Stimulated activated CD8-positive, alpha-beta memory T cell treated with anti-CD3 and anti-CD28 coated beads, Interleukin-12 subunit alpha, Interleukin-12 subunit beta, amount 100 ng/mL, for 4 hours (primary cell): ENCODE results near the gene GZMH.
"Not testable (repeated sequence)": the region's sequence is repeated elsewhere in the genome, so short reads cannot be mapped to it uniquely, and the experiment has no call there.

Source experiments
- DNase-seq: peaks from one replicate; pipeline ENCODE4 v3.0.0-alpha.2; 2020; ENCODE audit warnings: low read depth

GZMH gene, protein sequence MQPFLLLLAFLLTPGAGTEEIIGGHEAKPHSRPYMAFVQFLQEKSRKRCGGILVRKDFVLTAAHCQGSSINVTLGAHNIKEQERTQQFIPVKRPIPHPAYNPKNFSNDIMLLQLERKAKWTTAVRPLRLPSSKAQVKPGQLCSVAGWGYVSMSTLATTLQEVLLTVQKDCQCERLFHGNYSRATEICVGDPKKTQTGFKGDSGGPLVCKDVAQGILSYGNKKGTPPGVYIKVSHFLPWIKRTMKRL

DNA sequence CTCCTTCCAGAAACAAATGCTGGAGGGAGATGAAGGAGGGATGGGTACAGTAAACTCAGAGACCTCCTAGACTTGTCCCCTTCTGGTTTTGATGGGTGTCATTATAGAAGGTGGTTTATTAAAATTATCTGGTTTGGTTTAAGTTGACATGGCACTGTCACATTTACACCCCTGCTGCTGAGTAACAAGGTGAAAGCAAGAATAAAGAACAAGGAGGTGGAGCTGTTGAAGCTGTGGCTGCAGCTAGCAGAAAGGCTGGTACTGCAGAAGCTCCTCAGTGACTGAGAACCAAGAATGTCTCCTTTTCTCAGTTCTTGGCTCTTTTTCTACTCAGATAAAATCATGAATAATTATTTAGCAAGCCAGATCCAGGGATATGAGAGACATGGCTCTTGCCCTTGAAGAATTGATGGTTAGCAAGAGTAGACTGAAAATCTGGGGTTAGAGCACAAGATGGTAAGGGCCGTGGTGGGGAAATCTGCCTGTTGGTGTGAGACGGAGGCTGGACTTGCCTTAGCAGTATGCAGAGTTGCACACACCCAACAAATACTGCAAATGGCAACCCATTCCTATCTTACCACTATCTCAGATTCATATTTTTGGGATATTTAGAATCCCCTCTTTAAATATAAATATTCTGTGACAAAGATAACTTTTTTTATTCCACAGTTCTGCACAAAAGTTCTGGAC is at the start of gene GZMH:
TSS of gene GZMH (minus strand) at position 31 of the 690 bp plus-strand sequence. CDS start 72 bp downstream, outside the sequence.
- no peak for DNase-seq

DNA sequence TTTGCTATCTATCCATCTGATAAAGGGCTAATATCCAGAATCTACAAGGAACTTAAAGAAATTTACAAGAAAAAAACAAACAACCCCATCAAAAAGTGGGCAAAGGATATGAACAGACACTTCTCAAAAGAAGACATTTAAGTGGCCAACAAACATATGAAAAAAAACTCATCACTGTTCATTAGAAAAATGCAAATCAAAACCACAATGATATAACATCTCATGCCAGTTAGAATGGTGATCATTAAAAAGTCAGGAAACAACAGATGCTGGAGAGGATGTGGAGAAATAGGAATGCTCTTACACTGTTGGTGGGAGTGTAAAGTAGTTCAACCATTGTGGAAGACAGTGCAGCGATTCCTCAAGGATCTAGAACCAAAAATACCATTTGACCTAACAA is 38.9 kb upstream of the GZMH start:
- DNase-seq, result not testable (repeated sequence)

DNA sequence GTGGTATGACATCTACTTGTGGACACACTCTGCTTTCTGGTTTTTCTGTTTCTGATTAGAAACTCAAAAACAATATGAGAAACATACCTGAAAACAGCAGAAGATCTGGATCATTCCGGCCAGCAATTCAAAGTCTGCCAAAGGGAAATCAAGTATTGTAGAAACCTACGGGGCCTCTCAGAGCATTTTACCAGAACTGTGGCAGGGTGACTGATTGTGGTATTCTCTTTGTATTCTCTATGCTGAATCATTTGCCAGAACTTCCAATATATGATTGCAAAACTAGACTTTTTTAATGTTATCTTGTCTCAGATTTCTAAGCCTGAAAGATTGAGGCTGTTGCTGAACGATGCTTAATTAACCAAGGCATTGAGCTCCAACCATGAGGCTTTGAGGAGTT is 30.4 kb upstream of the GZMH start:
- no peak for DNase-seq

DNA sequence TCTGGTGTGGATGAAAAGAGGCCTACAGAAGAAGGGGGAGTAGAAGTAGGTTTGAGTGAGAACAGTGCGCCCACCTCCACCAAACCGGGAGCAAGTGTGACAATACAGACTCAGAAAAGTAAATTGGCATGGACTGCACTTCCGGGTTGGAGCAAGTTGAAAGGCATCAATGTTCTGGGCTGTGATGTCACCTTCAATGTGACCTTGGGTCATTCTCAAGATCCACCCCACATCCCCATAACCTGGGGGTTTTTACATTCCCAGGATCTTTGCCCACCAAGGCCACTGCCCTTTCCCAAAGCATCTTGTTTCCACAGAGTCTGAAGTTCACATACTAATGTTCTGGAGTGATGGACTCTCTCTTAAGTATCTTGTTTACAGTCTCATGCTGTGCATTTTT is 29.8 kb upstream of the GZMH start:
- no peak for DNase-seq

DNA sequence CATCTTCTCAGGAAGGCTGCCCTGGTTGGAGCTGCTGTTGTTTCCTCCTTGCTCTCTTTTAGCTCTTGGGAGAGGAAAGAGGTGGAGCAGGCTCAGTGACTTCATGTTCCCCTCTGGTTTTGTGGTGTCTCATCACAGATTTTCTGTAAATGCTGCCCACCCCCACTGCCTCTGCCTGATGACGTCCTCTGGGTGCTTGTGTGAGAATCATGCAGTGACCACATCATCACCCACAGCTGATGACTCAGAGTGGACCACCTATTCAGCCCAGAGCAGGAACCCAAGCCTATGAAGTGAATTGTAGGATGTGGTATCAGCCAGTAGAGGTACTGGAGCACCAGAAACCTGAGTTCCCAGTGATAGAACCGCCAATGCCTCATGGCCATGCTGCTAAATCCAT is 24.7 kb upstream of the GZMH start, which contains the start of gene GZMB:
TSS of gene GZMB (minus strand) at position 33 of the 400 bp plus-strand sequence. CDS start at position 3, 30 bp downstream.
- peak; percentile 69 for DNase-seq

DNA sequence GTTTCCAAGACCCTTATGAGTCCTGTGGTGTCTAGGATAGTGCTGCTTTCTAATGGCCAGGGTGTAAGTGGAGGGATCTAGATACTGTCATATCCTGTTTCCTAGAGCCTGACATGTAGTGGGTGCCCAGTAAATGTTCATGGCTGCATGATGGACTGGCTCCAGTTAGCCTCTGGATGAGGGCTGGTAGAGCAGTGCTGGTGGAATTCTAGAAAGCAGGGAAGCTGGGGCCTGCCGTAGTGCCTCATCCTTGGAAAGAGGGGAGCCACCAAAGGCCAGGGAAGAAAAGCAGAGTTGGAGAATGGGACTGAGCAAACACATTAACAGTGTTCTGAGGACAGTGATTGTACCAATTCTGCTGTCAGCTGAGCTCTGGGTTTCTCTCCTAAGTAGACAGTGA is 23.9 kb upstream of the GZMH start:
- no peak for DNase-seq

DNA sequence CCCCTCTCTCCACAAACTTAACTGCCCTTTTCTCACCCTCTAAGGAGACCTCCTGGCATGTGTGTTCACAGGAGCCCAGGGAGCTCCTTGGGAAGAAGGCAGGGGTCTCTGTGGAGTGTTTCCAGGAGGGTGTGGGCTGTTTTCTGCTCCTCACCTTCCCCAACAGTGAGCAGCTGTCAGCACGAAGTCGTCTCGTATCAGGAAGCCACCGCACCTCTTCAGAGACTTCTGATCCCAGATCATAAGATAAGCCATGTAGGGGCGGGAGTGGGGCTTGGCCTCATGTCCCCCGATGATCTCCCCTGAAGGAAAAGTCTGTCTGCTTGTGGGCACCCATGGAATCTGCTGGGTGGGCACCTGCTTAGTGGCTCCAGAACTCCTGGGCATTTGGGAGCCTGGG is 23.3 kb upstream of the GZMH start:
- DNase-seq, result no peak

DNA sequence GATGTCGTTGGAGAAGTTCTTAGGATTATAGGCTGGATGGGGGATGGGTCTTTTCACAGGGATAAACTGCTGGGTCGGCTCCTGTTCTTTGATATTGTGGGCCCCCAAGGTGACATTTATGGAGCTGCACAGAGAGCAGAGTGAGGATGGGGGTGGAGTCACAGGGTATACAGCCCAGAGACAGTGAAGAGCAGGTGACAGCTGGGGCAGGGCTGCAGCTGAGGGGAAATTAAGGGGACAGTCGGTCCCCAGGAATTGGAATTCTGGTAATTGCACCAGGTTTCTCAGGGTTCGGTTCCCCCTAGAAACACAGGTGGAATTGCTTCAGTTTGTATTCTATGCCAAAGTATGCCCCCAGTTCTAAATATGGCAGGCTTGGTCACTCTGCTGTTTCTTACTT is 22.9 kb upstream of the GZMH start:
- no peak for DNase-seq

DNA sequence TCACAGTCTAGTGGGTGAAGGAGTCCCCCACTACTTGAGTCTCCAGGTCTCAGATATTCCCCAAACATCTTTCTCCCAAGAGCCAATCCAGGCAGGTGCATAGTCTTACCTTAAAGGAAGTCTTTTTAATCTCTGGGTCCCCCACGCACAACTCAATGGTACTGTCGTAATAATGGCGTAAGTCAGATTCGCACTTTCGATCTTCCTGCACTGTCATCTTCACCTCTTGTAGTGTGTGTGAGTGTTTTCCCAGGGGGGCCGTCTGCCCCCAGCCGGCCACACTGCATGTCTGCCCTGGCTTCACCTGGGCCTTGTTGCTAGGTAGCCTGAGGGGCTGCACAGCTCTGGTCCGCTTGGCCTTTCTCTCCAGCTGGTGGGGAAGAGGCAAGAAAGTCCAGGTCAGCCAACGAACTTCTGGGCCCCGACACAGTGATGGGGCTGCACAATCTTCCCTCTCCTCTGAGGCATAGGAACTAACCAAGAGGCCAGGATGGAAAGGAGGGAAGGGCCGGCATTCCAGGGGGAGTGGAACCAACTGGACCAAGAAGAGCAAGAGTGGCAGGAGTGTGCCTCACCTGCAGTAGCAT is 22.4 kb upstream of the GZMH start:
- no peak for DNase-seq

DNA sequence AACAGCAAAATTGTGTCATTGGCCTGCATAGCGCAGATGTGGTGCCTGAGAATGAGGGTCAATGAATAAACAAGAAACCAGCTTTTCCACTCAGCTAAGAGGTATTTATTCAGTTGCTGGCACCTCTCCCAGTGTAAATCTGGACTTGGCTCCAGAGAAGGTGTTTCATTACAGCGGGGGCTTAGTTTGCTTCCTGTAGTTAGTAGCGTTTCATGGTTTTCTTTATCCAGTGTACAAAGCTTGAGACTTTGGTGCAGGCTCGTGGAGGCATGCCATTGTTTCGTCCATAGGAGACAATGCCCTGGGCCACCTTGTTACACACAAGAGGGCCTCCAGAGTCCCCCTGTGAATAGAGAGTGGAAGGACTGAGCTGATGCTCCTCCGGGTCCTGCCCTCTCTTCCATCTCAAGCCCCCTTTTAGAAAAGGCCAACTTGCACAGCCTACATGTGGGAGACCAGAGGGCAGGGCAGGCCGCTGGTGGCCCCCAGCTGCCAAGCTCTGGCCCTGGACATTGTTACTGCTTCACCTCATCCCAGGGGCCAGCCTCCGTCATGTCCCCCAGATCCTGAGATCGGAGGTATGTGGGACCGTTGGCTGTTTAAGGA is 21.5 kb upstream of the GZMH start:
- no peak for DNase-seq

DNA sequence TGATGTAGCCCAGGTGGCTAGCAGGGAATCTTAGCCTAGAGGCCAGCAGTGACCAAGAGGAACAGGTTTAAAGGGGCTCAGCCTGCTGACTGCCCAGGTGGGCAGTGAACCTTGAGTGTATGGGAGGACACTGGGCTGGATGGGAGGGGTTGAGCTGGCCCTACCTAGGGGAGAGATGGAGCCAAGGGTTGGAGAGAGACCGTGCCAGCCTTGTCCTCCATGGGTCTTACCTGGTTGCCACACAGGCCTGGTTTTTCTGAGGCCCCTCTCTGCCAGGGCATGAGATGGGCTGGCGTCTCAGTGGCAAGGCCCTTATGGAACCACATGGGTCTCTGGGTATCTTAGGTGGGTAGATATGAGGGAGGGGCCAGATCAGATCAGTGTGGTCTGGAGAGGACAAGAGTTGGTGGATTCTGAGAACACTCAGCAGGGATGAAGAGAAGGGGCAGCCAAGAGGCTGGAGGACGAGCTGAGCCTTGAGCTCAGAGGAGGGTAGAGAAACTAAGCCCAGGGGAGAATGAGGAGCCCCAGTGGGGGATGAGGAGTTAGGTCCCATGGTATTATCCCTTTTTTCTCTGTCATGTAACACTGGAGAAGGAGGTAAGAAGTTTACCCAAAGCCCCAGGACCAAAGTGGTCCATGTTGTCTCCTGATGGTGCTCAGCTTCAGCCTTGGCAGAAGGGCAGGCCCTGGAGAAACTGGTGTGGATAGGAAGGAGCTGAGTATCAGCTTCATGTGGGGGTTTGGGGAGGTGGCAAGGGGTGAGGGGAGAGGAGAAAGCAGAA is 20.8 kb upstream of the GZMH start:
- no peak for DNase-seq

DNA sequence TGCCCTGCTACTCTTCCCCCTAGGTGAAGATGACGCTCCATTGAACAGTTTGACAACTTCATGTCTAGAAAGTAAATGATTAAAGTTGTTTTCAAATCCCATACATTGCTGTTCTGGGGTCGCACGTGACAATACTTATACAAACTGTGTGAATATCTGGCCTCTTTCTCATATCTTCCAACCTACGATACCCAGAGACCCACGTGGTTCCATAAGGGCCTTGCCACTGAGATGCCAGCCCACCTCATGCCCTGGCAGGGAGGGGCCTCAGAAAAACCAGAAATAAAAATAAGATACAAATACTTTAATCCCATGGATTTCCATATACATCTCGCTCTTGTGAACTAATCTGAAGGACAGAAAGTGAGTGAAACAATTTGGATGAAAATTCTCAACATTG is 20.0 kb upstream of the GZMH start:
- DNase-seq, result no peak

DNA sequence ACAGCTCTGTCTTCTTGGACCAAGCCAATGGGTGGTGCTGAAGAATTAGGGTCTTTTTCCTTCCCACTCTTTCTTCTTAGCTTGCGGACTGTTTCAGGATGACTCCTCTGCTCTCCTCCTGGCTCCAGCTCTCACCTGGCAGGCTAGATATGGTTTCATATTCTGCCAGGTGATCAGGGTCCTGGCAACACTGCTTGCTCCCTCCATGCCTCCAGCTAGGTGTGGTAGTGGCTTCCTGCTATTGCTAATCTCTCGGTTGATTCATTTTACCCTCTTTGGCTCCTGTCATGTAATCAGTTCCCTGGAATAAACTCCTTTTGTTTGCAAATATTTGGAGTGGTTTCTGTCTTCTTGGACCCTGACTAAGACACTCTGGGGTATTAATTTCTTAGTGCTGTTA is 4.3 kb upstream of the GZMH start:
- DNase-seq, result no peak

DNA sequence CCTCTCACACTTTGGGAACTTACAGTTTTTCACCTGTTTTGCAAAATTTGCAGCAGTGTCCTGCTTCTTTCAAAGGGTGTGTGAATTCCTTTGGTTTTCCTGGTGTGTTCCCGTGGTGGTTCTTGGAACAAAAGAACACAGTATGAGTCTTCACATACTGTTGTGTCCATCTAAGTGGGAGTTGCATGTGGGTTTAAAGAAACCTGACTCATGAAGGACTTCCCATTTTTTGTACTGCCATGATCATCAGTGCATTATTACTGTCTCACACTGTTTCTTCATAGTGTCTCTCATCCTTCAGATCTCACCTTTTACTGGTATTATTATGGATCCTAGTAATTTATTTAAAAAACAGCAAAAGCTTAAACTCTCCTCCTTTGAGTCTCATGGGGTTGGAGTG is 3.8 kb upstream of the GZMH start:
- no peak for DNase-seq

DNA sequence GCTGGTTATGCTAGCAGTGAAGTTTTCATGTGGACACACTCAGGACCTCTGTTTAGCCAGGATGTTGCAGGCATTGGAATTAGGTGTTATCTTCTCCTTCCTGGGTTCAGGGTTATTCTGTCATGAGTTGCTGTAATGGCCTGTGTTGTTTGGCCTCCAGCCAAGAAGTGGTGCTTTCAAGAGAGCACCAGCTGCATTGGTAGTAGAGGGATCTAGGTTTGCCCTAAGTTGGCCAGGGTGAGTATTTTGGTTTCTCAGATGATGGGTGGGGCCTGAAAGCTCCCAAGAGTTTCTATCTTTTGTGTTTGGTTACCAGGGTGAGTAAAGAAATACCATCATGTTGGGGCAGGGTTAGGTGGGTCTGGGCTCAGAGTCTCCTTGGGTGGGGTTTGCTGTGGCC is 2.7 kb upstream of the GZMH start:
- DNase-seq, result no peak

DNA sequence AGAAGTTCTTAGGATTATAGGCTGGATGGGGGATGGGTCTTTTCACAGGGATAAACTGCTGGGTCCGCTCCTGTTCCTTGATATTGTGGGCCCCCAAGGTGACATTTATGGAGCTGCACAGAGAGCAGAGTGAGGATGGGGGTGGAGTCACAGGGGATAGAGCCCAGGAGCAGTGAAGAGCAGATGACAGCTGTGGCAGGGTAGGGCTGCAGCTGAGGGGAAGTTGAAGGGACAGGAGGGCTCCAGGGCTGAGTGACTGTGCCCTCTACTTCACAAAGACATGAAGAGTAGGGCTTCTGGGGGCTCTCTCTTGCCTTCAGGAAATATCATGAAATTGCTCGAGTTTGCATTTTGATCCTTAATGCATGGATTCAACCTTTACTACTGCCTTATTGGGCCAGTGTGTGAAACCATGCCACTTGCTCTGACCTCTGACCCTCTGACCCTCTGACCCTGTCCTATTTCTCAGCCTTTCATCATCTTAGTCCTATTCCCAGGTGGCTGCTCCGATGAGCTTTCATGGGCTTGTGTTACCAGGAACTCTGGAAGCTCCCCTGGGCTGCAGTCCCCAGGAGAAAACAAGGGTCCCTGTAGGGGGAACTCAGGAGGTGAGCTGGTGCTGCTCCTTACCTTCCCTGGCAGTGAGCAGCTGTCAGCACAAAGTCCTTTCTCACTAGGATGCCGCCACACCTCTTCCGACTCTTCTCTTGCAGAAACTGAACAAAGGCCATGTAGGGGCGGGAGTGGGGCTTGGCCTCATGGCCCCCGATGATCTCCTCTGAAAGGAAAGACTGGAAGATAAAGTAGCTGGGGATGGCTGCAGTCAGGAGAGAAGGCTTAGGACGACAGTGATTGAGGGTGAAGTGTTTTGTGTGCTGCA is 1.6 kb downstream of the GZMH start:
- DNase-seq, result no peak

DNA sequence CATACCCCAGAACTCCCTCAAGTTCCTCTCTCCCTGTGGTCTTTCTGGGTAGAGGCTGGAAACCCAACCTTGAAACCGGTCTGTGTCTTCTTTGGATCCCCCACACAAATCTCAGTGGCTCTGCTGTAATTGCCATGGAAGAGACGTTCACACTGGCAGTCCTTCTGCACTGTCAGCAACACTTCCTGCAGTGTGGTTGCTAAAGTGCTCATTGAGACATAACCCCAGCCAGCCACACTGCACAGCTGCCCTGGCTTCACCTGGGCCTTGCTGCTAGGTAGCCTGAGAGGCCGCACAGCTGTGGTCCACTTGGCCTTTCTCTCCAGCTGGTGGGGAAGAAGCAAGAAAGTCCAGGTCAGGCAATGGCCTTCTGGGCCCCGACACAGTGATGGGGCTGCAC is 2.4 kb downstream of the GZMH start:
- no peak for DNase-seq

DNA sequence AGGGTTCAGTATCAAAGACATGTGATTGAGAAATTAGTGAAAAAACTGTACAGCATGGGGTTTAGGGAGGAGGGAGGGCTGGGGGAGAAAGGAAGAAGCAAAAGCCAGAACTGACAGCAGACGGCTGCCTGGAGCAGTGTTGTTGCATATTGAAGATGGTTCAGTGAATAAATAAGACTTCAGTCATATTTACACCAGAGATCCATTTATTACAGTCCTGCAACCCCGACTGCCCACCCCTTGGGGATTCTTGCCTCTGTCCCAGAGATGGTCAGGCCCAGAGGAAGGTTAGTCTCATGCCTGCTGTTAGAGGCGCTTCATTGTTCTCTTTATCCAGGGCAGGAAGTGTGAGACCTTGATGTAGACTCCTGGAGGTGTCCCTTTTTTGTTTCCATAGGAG is 3.2 kb downstream of the GZMH start:
- no peak for DNase-seq

DNA sequence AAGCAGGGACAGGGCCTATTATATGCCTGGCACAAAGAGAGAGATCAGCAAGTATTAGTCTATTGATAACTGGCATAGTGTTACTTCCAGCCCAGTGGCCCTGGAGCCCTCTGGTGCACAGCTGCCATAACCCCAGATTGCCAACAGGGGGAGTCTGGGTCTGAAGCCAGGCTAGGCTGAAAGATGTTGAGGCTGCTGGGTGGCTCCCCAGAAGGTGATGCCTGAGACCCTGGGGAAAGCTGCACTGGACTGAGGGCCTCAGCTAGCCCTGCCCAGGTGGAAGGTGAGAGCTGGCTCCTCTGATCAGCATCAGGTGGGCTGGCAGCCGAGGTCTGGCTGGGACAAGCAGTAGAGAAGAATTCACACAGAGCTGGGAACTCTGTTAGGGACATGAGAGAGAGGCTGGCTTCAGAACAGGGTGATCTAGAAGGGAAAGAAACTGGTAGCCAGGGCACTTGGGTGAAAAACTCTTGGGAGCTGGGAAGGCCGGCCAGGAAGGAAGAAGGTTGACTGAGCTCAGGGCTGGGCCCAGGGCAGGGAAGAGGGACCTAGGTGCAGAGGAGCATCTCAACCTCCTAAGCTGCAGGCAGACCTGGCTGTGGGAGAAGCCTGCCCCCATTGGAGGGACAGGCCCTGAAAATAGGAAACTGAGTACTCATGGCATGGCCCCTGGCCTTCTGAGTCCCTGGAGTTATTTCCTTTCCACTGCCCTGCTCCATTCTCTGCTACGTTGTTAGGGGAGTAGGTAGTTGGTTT is 3.9 kb downstream of the GZMH start:
- peak; percentile 52 for DNase-seq

DNA sequence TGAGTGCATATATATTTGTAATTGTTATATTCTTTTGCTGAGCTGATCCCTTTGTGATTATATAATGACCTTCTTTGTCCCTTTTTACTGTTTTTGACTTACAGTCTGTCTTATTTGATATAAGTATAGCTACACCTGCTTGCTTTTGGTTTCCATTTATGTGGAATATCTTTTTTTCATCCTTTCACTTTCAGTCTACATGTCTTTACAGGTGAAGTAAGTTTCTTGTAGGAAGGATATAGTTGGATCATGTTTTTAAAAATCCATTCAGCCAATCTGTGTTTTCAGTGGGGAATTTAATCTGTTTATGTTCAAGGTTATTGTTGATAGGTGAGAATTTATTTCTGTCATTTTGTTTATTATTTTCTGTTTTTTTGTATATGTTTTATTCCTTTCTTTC is 12.1 kb downstream of the GZMH start:
- DNase-seq, result no peak
